ENCODE measurements around the gene SYPL1.

GRCh38 chr7:106057962-106058927 is 53.9 kb downstream of the SYPL1 start:
- TF ChIP-seq CTCF (IDR thresholded peaks at IDR 0.05; ENCODE audit: low read depth, low read length) (no peak), POLR2A (IDR thresholded peaks at IDR 0.05; ENCODE audit: extremely low read depth, insufficient read length) (no peak)
